HepG2 (cell line): ENCODE results near the gene IGF1. TPM values are rescaled to one million over a fixed set of nuclear protein-coding genes. Genes with fewer than 3 reads are reported as not detected.

Experiments used
- ATAC-seq: fragments of 200-7000 bp; cut with Tn5 transposase; 3 replicates; pipeline ENCODE4 v1.9.1; 2020; ENCODE audit warnings: mild to moderate bottlenecking, moderate library complexity
- BruUV-seq: library from RNA; stranded (reverse); fragments of 400-500 nt; replicated peaks from 2 replicates; lab custom pipeline; 2021; lab: Mats Ljungman, UMichigan
- CTCF ChIA-PET: fragments of 300-600 bp; formaldehyde crosslinking; extraction: SDS; loops from one replicate; lab custom pipeline; 2021; ENCODE audit warnings: low total read pairs, inconsistent platforms, low intra/inter-chr PET ratio; lab: Yijun Ruan, JAX
- POLR2A ChIA-PET: fragments of 350-600 bp; sonication (Branson Sonifier 250); formaldehyde crosslinking; loops from one replicate; lab custom pipeline; 2020; ENCODE audit warnings: antibody characterized with exemption, inconsistent platforms; lab: Yijun Ruan, JAX
- DNase-seq: peaks from one replicate; pipeline ENCODE4 v3.0.0-alpha.2; 2015; ENCODE audit warnings: low spot score
- FAIRE-seq: peaks from 3 replicates; lab custom pipeline; 2011; peaks lifted over from hg19 to GRCh38; lab: Jason Lieb, UNC
- H2AFZ ChIP-seq: one replicate; pipeline ENCODE4 v1.6.1; 2011; ENCODE audit warnings: low read length, inconsistent platforms
- H3K27ac ChIP-seq: fragments of 300-600 bp; 3 replicates; pipeline ENCODE4 v1.8.0; 2011; ENCODE audit warnings: mixed run types, mild to moderate bottlenecking, mixed read lengths, low read length, inconsistent platforms; ENCODE audit not compliant: insufficient read depth; ENCODE audit errors: extremely low read length
- H3K27me3 ChIP-seq, 2 experiments: fragments of 200-600 bp in 1 of 2; 2 replicates in 1 of 2; 3 replicates in 1 of 2; pipeline versions ENCODE4 v1.6.0 to v1.8.0; 2011; ENCODE audit warnings: low read length in 2 of 2, mild to moderate bottlenecking in 2 of 2, moderate library complexity in 2 of 2, inconsistent platforms in 1 of 2; ENCODE audit not compliant: insufficient read depth in 2 of 2, control insufficient read depth in 1 of 2
- H3K36me3 ChIP-seq, 2 experiments: fragments of 200-600 bp in 1 of 2; replicated peaks in 1 of 2; 2 replicates in 1 of 2; 3 replicates in 1 of 2; pipeline versions ENCODE4 v1.5.1 to v1.8.0; 2011; ENCODE audit warnings: low read length in 2 of 2, inconsistent platforms in 1 of 2; ENCODE audit not compliant: insufficient read depth in 2 of 2, control insufficient read depth in 1 of 2
- H3K4me1 ChIP-seq: 2 replicates; pipeline ENCODE4 v1.5.1; 2012; ENCODE audit warnings: low read length, inconsistent platforms; ENCODE audit not compliant: insufficient read depth
- H3K4me2 ChIP-seq: 2 replicates; pipeline ENCODE4 v1.6.0; 2011; ENCODE audit warnings: low read depth, low read length, inconsistent platforms
- H3K4me3 ChIP-seq, 3 experiments: fragments of 200-600 bp in 1 of 3; sonication (generic), shearing (Covaris generic) in 1 of 3; replicated peaks in 1 of 3; 2 replicates each; pipeline ENCODE4 v1.5.1; 2011 to 2016; ENCODE audit warnings: low read length in 3 of 3, inconsistent platforms in 2 of 3, low read depth in 2 of 3, mild to moderate bottlenecking in 2 of 3, control low read depth in 1 of 3, mixed read lengths in 1 of 3; ENCODE audit not compliant: insufficient read depth in 1 of 3
- H3K79me2 ChIP-seq: one replicate; pipeline ENCODE4 v1.6.1; 2011; ENCODE audit warnings: low read length, inconsistent platforms; ENCODE audit not compliant: insufficient read depth
- H3K9ac ChIP-seq: 2 replicates; pipeline ENCODE4 v1.6.0; 2011; ENCODE audit warnings: mild to moderate bottlenecking, low read depth, low read length, inconsistent platforms; ENCODE audit not compliant: insufficient read depth
- H3K9me3 ChIP-seq: 2 replicates; pipeline ENCODE4 v1.5.1; 2012; ENCODE audit warnings: mild to moderate bottlenecking, low read length
- H4K20me1 ChIP-seq: 2 replicates; pipeline ENCODE4 v1.6.0; 2011; ENCODE audit warnings: inconsistent platforms, mild to moderate bottlenecking, low read length, moderate library complexity; ENCODE audit not compliant: insufficient read depth
- BRCA1 ChIP-seq: sonication (generic); formaldehyde crosslinking; IDR thresholded peaks from 2 replicates; pipeline ENCODE4 v1.4.0; 2020; ENCODE audit warnings: missing genetic modification reagents
- ETV5 ChIP-seq: IDR thresholded peaks from 2 replicates; pipeline ENCODE4 v1.6.1; 2018; ENCODE audit warnings: missing biosample characterization, missing genetic modification reagents, inconsistent platforms, borderline replicate concordance
- GATAD2A ChIP-seq: IDR thresholded peaks from 2 replicates; pipeline ENCODE4 v1.6.1; 2016
- KDM6A ChIP-seq: IDR thresholded peaks from 2 replicates; pipeline ENCODE4 v1.6.1; 2016; ENCODE audit warnings: low read depth
- NFATC3 ChIP-seq: sonication (generic); formaldehyde crosslinking; IDR thresholded peaks from 2 replicates; pipeline ENCODE4 v1.5.1; 2020; ENCODE audit warnings: mild to moderate bottlenecking, missing genetic modification reagents
- PPARG ChIP-seq: conservative IDR thresholded peaks from 2 replicates; pipeline ENCODE4 v1.6.1; 2016; ENCODE audit warnings: missing biosample characterization, missing genetic modification reagents
- RAD51 ChIP-seq: fragments of 450-650 bp; IDR thresholded peaks from 2 replicates; pipeline ENCODE4 v1.6.1; 2016; ENCODE audit warnings: borderline replicate concordance
- ZBTB3 ChIP-seq: sonication (generic); formaldehyde crosslinking; IDR thresholded peaks from 2 replicates; pipeline ENCODE4 v1.4.0; 2020; ENCODE audit warnings: low read depth, mild to moderate bottlenecking, moderate library complexity, missing genetic modification reagents, borderline replicate concordance
- ZNF350 ChIP-seq: sonication (generic); formaldehyde crosslinking; IDR thresholded peaks from 2 replicates; pipeline ENCODE4 v1.4.0; 2020; ENCODE audit warnings: mild to moderate bottlenecking, low read depth, missing genetic modification reagents, borderline replicate concordance
- ZNF460 ChIP-seq: sonication (generic); formaldehyde crosslinking; IDR thresholded peaks from 2 replicates; pipeline ENCODE4 v1.5.1; 2020; ENCODE audit warnings: missing genetic modification reagents, mild to moderate bottlenecking, borderline replicate concordance
- ZNF547 ChIP-seq: sonication (generic); formaldehyde crosslinking; IDR thresholded peaks from 2 replicates; pipeline ENCODE4 v1.5.1; 2020; ENCODE audit warnings: mild to moderate bottlenecking, missing genetic modification reagents
- ZNF790 ChIP-seq: sonication (generic); formaldehyde crosslinking; IDR thresholded peaks from 2 replicates; pipeline ENCODE4 v1.8.0; 2022; ENCODE audit warnings: missing genetic modification reagents, mild to moderate bottlenecking, borderline replicate concordance
- WGBS: methylation state at CpG from one replicate; pipeline ENCODE4 v1.1.6; 2017; ENCODE audit warnings: low lambda C conversion rate; 5-methylcytosine and 5-hydroxymethylcytosine counted together
- in situ Hi-C: cut with HindIII; loops from 2 replicates; pipeline ENCODE4 v1.10.0; 2017; ENCODE audit warnings: low pct_unique_long_range_greater_than_20kb; ENCODE audit not compliant: extremely low pct_ligation_motif_present
- intact Hi-C: fragments of 100-400 bp; cut with micrococcal nuclease; formaldehyde crosslinking; loops from one replicate; pipeline ENCODE4 v1.10.0; 2022; ENCODE audit not compliant: unreplicated experiment
- polyA plus RNA-seq, 8 experiments: library from polyadenylated mRNA; depleted of rRNA in 3 of 8; stranded (reverse) in 7 of 8; unstranded in 1 of 8; fragments of >200 nt; fragmentation: Illumina TruSeq in 4 of 8; extraction: Trizol in 4 of 8; gene quantifications; 2 replicates each; pipeline versions ENCODE4 v1.2.1 to v1.2.3, GENCODE V29; 2011 to 2016; ENCODE audit warnings: low read depth in 4 of 8, missing spikeins in 1 of 8, mixed read lengths in 1 of 8; ENCODE audit not compliant: insufficient read depth in 1 of 8
- total RNA-seq, 5 experiments: library from RNA; depleted of rRNA; stranded (reverse); fragments of >200 nt; fragmentation: Illumina TruSeq; extraction: Trizol; gene quantifications; 2 replicates each; pipeline ENCODE4 v1.2.3, GENCODE V29; 2016; ENCODE audit warnings: low read depth in 1 of 5
- TF ChIP-seq, protein P1 (sequence below): sonication (generic); formaldehyde crosslinking; IDR thresholded peaks from 2 replicates; pipeline ENCODE4 v1.8.0; 2022; ENCODE audit warnings: missing genetic modification reagents, mild to moderate bottlenecking, inconsistent platforms, borderline replicate concordance
- TF ChIP-seq, protein P2 (sequence below): sonication (generic); formaldehyde crosslinking; conservative IDR thresholded peaks from 2 replicates; pipeline ENCODE4 v1.4.0; 2020; ENCODE audit warnings: missing genetic modification reagents
- TF ChIP-seq, protein P3 (sequence below): sonication (generic); formaldehyde crosslinking; IDR thresholded peaks from 2 replicates; pipeline ENCODE4 v1.4.0; 2020; ENCODE audit warnings: missing genetic modification reagents

The IGF1 gene
- total and polyA plus RNA-seq, 2 of the 13 experiments (the other 11 are each of a cell fraction or from before 2014, with no cell fraction given): not detected

DNA sequence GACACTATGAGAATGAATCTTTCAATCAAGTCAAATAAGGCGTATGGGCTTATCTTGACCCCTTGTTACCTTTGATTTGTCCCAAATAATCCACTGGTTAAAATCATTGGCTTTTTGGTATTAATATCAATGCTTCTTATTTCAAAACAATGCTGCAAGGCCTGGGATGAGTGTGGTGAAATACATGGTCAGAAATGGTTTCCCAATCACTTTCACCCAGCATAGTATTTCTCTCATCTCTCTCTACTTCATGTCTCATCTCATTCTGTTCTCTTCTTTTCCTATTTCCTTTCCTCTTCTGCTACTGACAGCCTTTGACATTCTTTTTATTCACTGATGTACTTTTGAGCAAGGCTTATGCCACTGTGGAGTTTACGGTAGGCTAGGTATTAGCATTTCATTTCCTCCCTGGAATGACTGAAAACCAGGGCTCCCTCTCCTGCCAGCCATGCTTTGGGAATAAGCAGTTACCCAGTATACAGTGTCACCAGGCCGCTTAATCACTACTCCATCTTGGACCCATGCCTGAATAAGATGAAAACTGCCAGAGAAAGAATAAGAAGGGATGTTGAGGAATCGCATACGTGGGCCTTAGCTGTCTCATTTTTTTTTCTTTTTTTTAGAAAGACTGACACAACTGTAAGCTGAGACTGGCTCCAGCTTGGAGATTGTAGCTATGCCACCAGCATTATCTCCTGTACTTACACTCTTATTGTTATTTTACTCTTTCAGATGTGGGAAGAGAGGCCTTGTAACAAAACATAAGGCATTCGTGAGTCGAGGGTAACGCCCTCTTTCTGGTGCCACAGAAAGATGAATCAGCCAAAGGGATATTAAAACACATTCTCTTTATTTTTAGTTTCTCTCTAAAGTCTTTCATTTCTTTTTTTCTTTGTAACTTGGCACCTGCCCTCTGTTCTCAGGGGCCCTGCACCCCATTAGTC is 53.5 kb downstream of the IGF1 start:
- intact Hi-C loops (no loop called here), in situ Hi-C loops (no loop called here)
- peaks cover 7% of the 10 kb centered on the region for H3K4me1 ChIP-seq
- no peaks in the 10 kb centered on the region for H3K9me3 ChIP-seq
- H3K36me3 ChIP-seq: no peaks in the 10 kb centered on the region
- FAIRE-seq: no peak
- no peak overlapping the region for H3K4me3 ChIP-seq
- ATAC-seq: no peak
- no peaks in the 10 kb centered on the region for H4K20me1 ChIP-seq
- no peak for DNase-seq
- WGBS: 59% methylated on average over 8 of the region's 8 CpGs
- H3K9ac ChIP-seq: no peak overlapping the region
- no peaks in the 10 kb centered on the region for H3K79me2 ChIP-seq
- H2AFZ ChIP-seq: no peak overlapping the region
- no peak overlapping the region for H3K4me2 ChIP-seq
- H3K27ac ChIP-seq: no peak overlapping the region
- H3K27me3 ChIP-seq: no peaks in the 10 kb centered on the region
- ChIA-PET CTCF (no interaction called here), POLR2A (no interaction called here)
- no peak for TF ChIP-seq BRCA1 (CRISPR knock-in tag)
- TF ChIP-seq, protein P1, sequence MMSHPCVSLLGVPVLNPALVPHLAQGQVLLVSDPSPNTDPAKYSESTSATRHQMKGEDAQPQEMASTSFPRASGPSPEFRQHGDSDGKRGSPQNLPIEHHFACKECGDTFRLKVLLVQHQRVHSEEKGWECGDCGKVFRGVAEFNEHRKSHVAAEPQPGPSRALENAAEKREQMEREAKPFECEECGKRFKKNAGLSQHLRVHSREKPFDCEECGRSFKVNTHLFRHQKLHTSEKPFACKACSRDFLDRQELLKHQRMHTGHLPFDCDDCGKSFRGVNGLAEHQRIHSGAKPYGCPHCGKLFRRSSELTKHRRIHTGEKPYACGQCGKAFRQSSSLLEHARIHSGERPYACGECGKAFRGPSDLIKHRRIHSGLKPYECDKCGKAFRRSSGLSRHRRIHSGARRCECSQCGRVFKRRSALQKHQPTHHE (CRISPR knock-in tag): no peak
- no peak for TF ChIP-seq RAD51
- TF ChIP-seq, protein P2, sequence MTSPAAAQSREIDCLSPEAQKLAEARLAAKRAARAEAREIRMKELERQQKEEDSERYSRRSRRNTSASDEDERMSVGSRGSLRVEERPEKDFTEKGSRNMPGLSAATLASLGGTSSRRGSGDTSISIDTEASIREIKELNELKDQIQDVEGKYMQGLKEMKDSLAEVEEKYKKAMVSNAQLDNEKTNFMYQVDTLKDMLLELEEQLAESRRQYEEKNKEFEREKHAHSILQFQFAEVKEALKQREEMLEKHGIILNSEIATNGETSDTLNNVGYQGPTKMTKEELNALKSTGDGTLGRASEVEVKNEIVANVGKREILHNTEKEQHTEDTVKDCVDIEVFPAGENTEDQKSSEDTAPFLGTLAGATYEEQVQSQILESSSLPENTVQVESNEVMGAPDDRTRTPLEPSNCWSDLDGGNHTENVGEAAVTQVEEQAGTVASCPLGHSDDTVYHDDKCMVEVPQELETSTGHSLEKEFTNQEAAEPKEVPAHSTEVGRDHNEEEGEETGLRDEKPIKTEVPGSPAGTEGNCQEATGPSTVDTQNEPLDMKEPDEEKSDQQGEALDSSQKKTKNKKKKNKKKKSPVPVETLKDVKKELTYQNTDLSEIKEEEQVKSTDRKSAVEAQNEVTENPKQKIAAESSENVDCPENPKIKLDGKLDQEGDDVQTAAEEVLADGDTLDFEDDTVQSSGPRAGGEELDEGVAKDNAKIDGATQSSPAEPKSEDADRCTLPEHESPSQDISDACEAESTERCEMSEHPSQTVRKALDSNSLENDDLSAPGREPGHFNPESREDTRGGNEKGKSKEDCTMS (CRISPR knock-in tag): no peak
- TF ChIP-seq ZNF350 (CRISPR knock-in tag): no peak
- TF ChIP-seq GATAD2A (CRISPR knock-in tag): no peak
- TF ChIP-seq ZNF460 (CRISPR knock-in tag): no peak
- TF ChIP-seq NFATC3 (CRISPR knock-in tag): no peak
- no peak for TF ChIP-seq ZNF790 (CRISPR knock-in tag)
- no peak for TF ChIP-seq ZNF547 (CRISPR knock-in tag)
- TF ChIP-seq, protein P3, sequence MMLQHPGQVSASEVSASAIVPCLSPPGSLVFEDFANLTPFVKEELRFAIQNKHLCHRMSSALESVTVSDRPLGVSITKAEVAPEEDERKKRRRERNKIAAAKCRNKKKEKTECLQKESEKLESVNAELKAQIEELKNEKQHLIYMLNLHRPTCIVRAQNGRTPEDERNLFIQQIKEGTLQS (CRISPR knock-in tag): no peak
- TF ChIP-seq ZBTB3 (CRISPR knock-in tag): no peak
- TF ChIP-seq PPARG (CRISPR knock-in tag): no peak
- no peak for TF ChIP-seq ETV5
- no peak for TF ChIP-seq KDM6A
- BruUV-seq: no TSS peak
